H1 (cell line): ENCODE results near the gene TSC22D1. TPM values are rescaled to one million over a fixed set of nuclear protein-coding genes. Genes with fewer than 3 reads are reported as not detected.
A peak's percentile ranks its signal among the peaks of the same experiment; 100 is the strongest.

Experiments used
- CTCF ChIA-PET: fragments of 300-600 bp; sonication (Branson Sonifier 250); formaldehyde crosslinking; loops from one replicate; lab custom pipeline; 2021; ENCODE audit not compliant: partially characterized antibody; lab: Charles Lee
- POLR2A ChIA-PET: fragments of 300-600 bp; sonication (Branson Sonifier 250); formaldehyde crosslinking; loops from one replicate; lab custom pipeline; 2021; ENCODE audit warnings: inconsistent platforms; ENCODE audit not compliant: partially characterized antibody; lab: Charles Lee
- DNase-seq, 2 experiments: peaks; one replicate each; pipeline versions ENCODE4 v3.0.0 to v3.0.0-alpha.2; 2010 to 2022; ENCODE audit warnings: low spot score in 2 of 2, low read depth in 1 of 2, mixed read lengths in 1 of 2
- FAIRE-seq: peaks from 2 replicates; lab custom pipeline; 2011; peaks lifted over from hg19 to GRCh38; lab: Jason Lieb, UNC
- H2AFZ ChIP-seq: 2 replicates; pipeline ENCODE4 v1.8.1; 2012; ENCODE audit warnings: low read length, inconsistent platforms
- H2AK5ac ChIP-seq: 2 replicates; pipeline ENCODE4 v1.6.1; 2013; ENCODE audit warnings: low read depth, low read length
- H2BK120ac ChIP-seq: replicated peaks from 2 replicates; pipeline ENCODE3; 2013; ENCODE audit warnings: low read depth, low read length, inconsistent platforms
- H2BK12ac ChIP-seq: 2 replicates; pipeline ENCODE4 v1.6.1; 2013; ENCODE audit warnings: low read depth, low read length
- H2BK15ac ChIP-seq: 2 replicates; pipeline ENCODE4 v1.6.1; 2013; ENCODE audit warnings: low read length
- H2BK20ac ChIP-seq: 2 replicates; pipeline ENCODE4 v1.6.1; 2013; ENCODE audit warnings: low read length
- H2BK5ac ChIP-seq: 2 replicates; pipeline ENCODE4 v1.6.1; 2013; ENCODE audit warnings: low read depth, low read length
- H3K14ac ChIP-seq: 2 replicates; pipeline ENCODE4 v1.6.1; 2013; ENCODE audit warnings: inconsistent platforms; ENCODE audit not compliant: insufficient read length
- H3K18ac ChIP-seq: 2 replicates; pipeline ENCODE4 v1.6.1; 2013; ENCODE audit warnings: low read length; ENCODE audit errors: extremely low read depth
- H3K23ac ChIP-seq: 2 replicates; pipeline ENCODE4 v1.6.1; 2013; ENCODE audit warnings: inconsistent platforms; ENCODE audit not compliant: insufficient read length
- H3K23me2 ChIP-seq: 2 replicates; pipeline ENCODE4 v1.6.1; 2013; ENCODE audit warnings: low read depth, low read length
- H3K27ac ChIP-seq: 2 replicates; pipeline ENCODE4 v1.6.1; 2011; ENCODE audit warnings: low read depth, low read length, inconsistent platforms
- H3K27me3 ChIP-seq, 4 experiments: replicated peaks in 1 of 4; 1 replicate in 1 of 4; 2 replicates in 3 of 4; pipeline versions ENCODE4 v1.6.1 to v1.8.1; 2011 to 2013; ENCODE audit warnings: low read length in 3 of 4, mild to moderate bottlenecking in 3 of 4, inconsistent platforms in 2 of 4, mixed read lengths in 2 of 4, moderate library complexity in 1 of 4; ENCODE audit not compliant: control insufficient read depth in 3 of 4, insufficient read depth in 3 of 4; ENCODE audit errors: extremely low read depth in 1 of 4
- H3K36me3 ChIP-seq, 4 experiments: 2 replicates each; pipeline versions ENCODE4 v1.6.1 to v1.8.1; 2011 to 2013; ENCODE audit warnings: mild to moderate bottlenecking in 4 of 4, low read length in 3 of 4, moderate library complexity in 2 of 4, control low read depth in 1 of 4, inconsistent platforms in 1 of 4; ENCODE audit not compliant: insufficient read depth in 4 of 4, control insufficient read depth in 2 of 4
- H3K4ac ChIP-seq: replicated peaks from 2 replicates; pipeline ENCODE3; 2013; ENCODE audit warnings: low read length, low read depth, mixed read lengths, inconsistent platforms; ENCODE audit not compliant: insufficient read length
- H3K4me1 ChIP-seq, 4 experiments: replicated peaks in 1 of 4; 1 replicate in 1 of 4; 2 replicates in 3 of 4; pipeline versions ENCODE4 v1.6.1 to v1.8.1; 2011 to 2013; ENCODE audit warnings: low read length in 3 of 4, inconsistent platforms in 2 of 4, mixed read lengths in 1 of 4; ENCODE audit not compliant: insufficient read depth in 4 of 4, control insufficient read depth in 3 of 4
- H3K4me2 ChIP-seq, 2 experiments: 2 replicates each; pipeline versions ENCODE4 v1.6.1 to v1.8.1; 2011 to 2013; ENCODE audit warnings: low read depth in 2 of 2, low read length in 2 of 2, control low read depth in 1 of 2, inconsistent platforms in 1 of 2, mild to moderate bottlenecking in 1 of 2; ENCODE audit not compliant: insufficient read depth in 1 of 2
- H3K4me3 ChIP-seq, 4 experiments: fragments of 200-600, 300-600 bp in 1 of 4; sonication (generic), shearing (Covaris generic), sonication (Bioruptor Twin) in 1 of 4; 2 replicates each; pipeline versions ENCODE4 v1.5.1 to v1.8.1; 2011 to 2016; ENCODE audit warnings: low read length in 4 of 4, low read depth in 3 of 4, control low read depth in 2 of 4, inconsistent platforms in 2 of 4, mild to moderate bottlenecking in 2 of 4, mixed read lengths in 1 of 4, moderate library complexity in 1 of 4; ENCODE audit not compliant: insufficient read depth in 2 of 4; ENCODE audit errors: extremely low read depth in 1 of 4
- H3K56ac ChIP-seq: replicated peaks from 2 replicates; pipeline ENCODE3; 2013; ENCODE audit warnings: low read depth, mild to moderate bottlenecking, mixed read lengths, low read length, inconsistent platforms; ENCODE audit not compliant: insufficient read length
- H3K79me1 ChIP-seq: 2 replicates; pipeline ENCODE4 v1.6.1; 2013; ENCODE audit warnings: low read depth, low read length, control low read depth
- H3K79me2 ChIP-seq, 2 experiments: 2 replicates each; pipeline versions ENCODE4 v1.6.1 to v1.8.1; 2012 to 2013; ENCODE audit warnings: low read length in 2 of 2, mild to moderate bottlenecking in 2 of 2, inconsistent platforms in 1 of 2; ENCODE audit not compliant: insufficient read depth in 2 of 2, control insufficient read depth in 1 of 2
- H3K9ac ChIP-seq, 4 experiments: replicated peaks in 1 of 4; 1 replicate in 1 of 4; 2 replicates in 3 of 4; pipeline versions ENCODE4 v1.6.1 to v1.8.1; 2011 to 2013; ENCODE audit warnings: low read depth in 3 of 4, low read length in 3 of 4, control low read depth in 2 of 4, mild to moderate bottlenecking in 2 of 4, moderate library complexity in 2 of 4, inconsistent platforms in 1 of 4; ENCODE audit errors: extremely low read depth in 1 of 4
- H3K9me3 ChIP-seq, 2 experiments: 2 replicates each; pipeline versions ENCODE4 v1.6.1 to v1.8.1; 2012 to 2013; ENCODE audit warnings: mild to moderate bottlenecking in 2 of 2, moderate library complexity in 2 of 2, control low read depth in 1 of 2, inconsistent platforms in 1 of 2, low read depth in 1 of 2, low read length in 1 of 2, mixed read lengths in 1 of 2; ENCODE audit not compliant: insufficient read depth in 2 of 2
- H4K20me1 ChIP-seq, 2 experiments: replicated peaks in 1 of 2; 2 replicates each; pipeline versions ENCODE3 to v1.8.1; 2011 to 2013; ENCODE audit warnings: inconsistent platforms in 2 of 2, low read length in 2 of 2, mild to moderate bottlenecking in 1 of 2; ENCODE audit not compliant: insufficient read depth in 2 of 2, control insufficient read depth in 1 of 2
- H4K5ac ChIP-seq: 2 replicates; pipeline ENCODE4 v1.6.1; 2013; ENCODE audit warnings: low read length, low read depth, mixed read lengths, inconsistent platforms; ENCODE audit not compliant: insufficient read length
- H4K8ac ChIP-seq: 2 replicates; pipeline ENCODE4 v1.8.0; 2013; ENCODE audit warnings: mild to moderate bottlenecking, moderate library complexity, low read length, inconsistent platforms; ENCODE audit not compliant: insufficient read depth; ENCODE audit errors: extremely low read depth
- H4K91ac ChIP-seq: replicated peaks from 2 replicates; pipeline ENCODE3; 2013; ENCODE audit warnings: low read length, mixed read lengths, inconsistent platforms; ENCODE audit not compliant: insufficient read length
- ATF3 ChIP-seq: IDR thresholded peaks from 2 replicates; pipeline ENCODE4 v1.6.1; 2011; ENCODE audit warnings: low read depth, mild to moderate bottlenecking, low read length; ENCODE audit not compliant: insufficient read depth
- CBX8 ChIP-seq: fragments of 300-800, 300-1000 bp; sonication (generic); IDR thresholded peaks from 2 replicates; pipeline ENCODE4 v1.7.1; 2016; ENCODE audit warnings: low read depth, low read length, borderline replicate concordance
- CTBP2 ChIP-seq: IDR thresholded peaks from 2 replicates; pipeline ENCODE4 v1.7.0; 2011; ENCODE audit warnings: borderline replicate concordance, mild to moderate bottlenecking, moderate library complexity, mixed read lengths, low read length; ENCODE audit not compliant: insufficient read depth, insufficient read length
- KDM4A ChIP-seq: IDR thresholded peaks from one replicate; pipeline ENCODE4 v1.7.1; 2012; ENCODE audit warnings: low read depth, mild to moderate bottlenecking, moderate library complexity, low read length, inconsistent platforms; ENCODE audit not compliant: severe bottlenecking
- KDM5A ChIP-seq: fragments of 200-600 bp; IDR thresholded peaks from 2 replicates; pipeline ENCODE4 v1.7.1; 2012; ENCODE audit warnings: mild to moderate bottlenecking, low read length, inconsistent platforms, mixed read lengths
- RNF2 ChIP-seq: fragments of 200-900, 300-1000 bp; sonication (generic); IDR thresholded peaks from 2 replicates; pipeline ENCODE4 v1.7.1; 2016; ENCODE audit warnings: borderline replicate concordance, low read depth, mild to moderate bottlenecking, antibody characterized with exemption, low read length; ENCODE audit not compliant: poor library complexity, severe bottlenecking; ENCODE audit errors: missing control alignments
- SIX5 ChIP-seq: IDR thresholded peaks from 2 replicates; pipeline ENCODE4 v1.6.1; 2011; ENCODE audit warnings: mild to moderate bottlenecking, low read depth, low read length
- SRF ChIP-seq: IDR thresholded peaks from 2 replicates; pipeline ENCODE4 v1.6.1; 2011; ENCODE audit warnings: mild to moderate bottlenecking, low read depth, low read length, moderate library complexity
- TAF7 ChIP-seq: optimal IDR thresholded peaks from 2 replicates; pipeline ENCODE3; 2011; ENCODE audit warnings: low read depth, mild to moderate bottlenecking, inconsistent platforms, low read length, moderate library complexity, borderline replicate concordance
- TBP ChIP-seq: IDR thresholded peaks from 2 replicates; pipeline ENCODE4 v1.6.1; 2011; ENCODE audit warnings: low read depth, low read length, improper control_type of control experiment
- WGBS, 2 experiments: shearing (Covaris generic) in 1 of 2; methylation state at CpG; one replicate each; pipeline versions ENCODE4 v1.1.6 to v1.1.7; 2013 to 2015; ENCODE audit warnings: low lambda C conversion rate in 2 of 2, mixed read lengths in 2 of 2, inconsistent platforms in 1 of 2, low coverage in 1 of 2, missing lambda C conversion rate in 1 of 2; ENCODE audit not compliant: insufficient replicate concordance in 2 of 2, insufficient coverage in 1 of 2, insufficient read length in 1 of 2; ENCODE audit errors: extremely low coverage in 1 of 2, missing lambda C conversion rate in 1 of 2; 5-methylcytosine and 5-hydroxymethylcytosine counted together
- polyA plus RNA-seq, 7 experiments: library from polyadenylated mRNA; depleted of rRNA in 3 of 7; stranded (reverse) in 5 of 7; unstranded in 2 of 7; fragments of >200 nt in 5 of 7; fragments of 200-250 nt in 2 of 7; gene quantifications; 1 replicate in 5 of 7; 2 replicates in 1 of 7; 4 replicates in 1 of 7; pipeline versions ENCODE4 v1.2.1 to v1.2.3, GENCODE V29; 2011 to 2013; ENCODE audit warnings: missing spikeins in 2 of 7, mixed read lengths in 2 of 7
- total RNA-seq: library from RNA; stranded (reverse); fragmentation: NEBNext Ultra II Directional; extraction: Animal tissue kit (Norgen Biotek cat#: 25700); gene quantifications from 2 replicates; pipeline ENCODE4 v1.2.1, GENCODE V29; 2021
- TF ChIP-seq, protein P1 (sequence below): IDR thresholded peaks from 2 replicates; pipeline ENCODE4 v1.6.1; 2012; ENCODE audit warnings: inconsistent platforms

The TSC22D1 gene
- total and polyA plus RNA-seq, 2 of the 8 experiments (the other 6 are each of a cell fraction or from before 2014, with no cell fraction given) = 52.6 to 80.9 TPM

- Histone ChIP-seq H3K4me3 (peak overlapping the region; percentile 77 to 96 (median 92)), H3K79me1 (peaks cover 6% of the 10 kb centered on the region), H3K4me1 (peaks cover 17 to 28% (median 20%) of the 10 kb centered on the region in 4 experiments; a peak in 6 of 7 replicates), H3K18ac (peak overlapping the region; percentile 29), H2BK120ac (no peak overlapping the region), H2BK20ac (no peak overlapping the region), H3K4me2 (peak overlapping the region; percentile 80 to 83), H3K27ac (no peak overlapping the region), H4K20me1 (peaks cover 9 to 18% of the 10 kb centered on the region in 2 experiments), H3K9me3 (no peaks in the 10 kb centered on the region), H3K36me3 (peaks cover 0 to 25% (median 1%) of the 10 kb centered on the region in 4 experiments; a peak in 3 of 8 replicates), H3K56ac (no peak overlapping the region), H3K23ac (no peak overlapping the region), H2BK12ac (no peak overlapping the region), H4K91ac (peak overlapping the region; percentile 59), H4K5ac (no peak overlapping the region), H2BK15ac (peak overlapping the region; percentile 34; the same call in 1 of the 2 replicates), H3K79me2 (peaks cover 17 to 62% of the 10 kb centered on the region in 2 experiments; a peak in 3 of 4 replicates), H3K23me2 (peaks cover 23% of the 10 kb centered on the region; the same call in 1 of the 2 replicates), H2AFZ (no peak overlapping the region), H2AK5ac (no peak overlapping the region; the same call in 1 of the 2 replicates), H3K9ac (peak overlapping the region in 1 of 4 experiments; percentile 85; a peak in 2 of 7 replicates), H4K8ac (no peak overlapping the region; the same call in 1 of the 2 replicates), H3K27me3 (no peaks in the 10 kb centered on the region), H3K14ac (no peak overlapping the region), H2BK5ac (peak overlapping the region; percentile 41; the same call in 1 of the 2 replicates), H3K4ac (peak overlapping the region; percentile 32)
- 100% methylated on average over 1 of the region's 1 CpG; no CpG with 5 or more reads in 1 of the 2 experiments for whole genome bisulfite sequencing, 2 experiments
- DNase-seq (no peak), FAIRE-seq (no peak)
- CTCF ChIA-PET = interaction anchor here (0.8 to 1.9 kb wide), 9 partner anchors 9 to 92 kb away, joined by 3 to 6 read pairs (median 4); no protein-coding TSS in a partner anchor
- POLR2A ChIA-PET = interaction anchor here (1.7 to 1.9 kb wide), 3 partner anchors 9 to 90 kb away, joined by 3 to 7 read pairs (median 5); no protein-coding TSS in a partner anchor
- no peak for TF ChIP-seq CTBP2
- no peak for TF ChIP-seq SRF
- no peak for TF ChIP-seq KDM5A
- TF ChIP-seq TBP = no peak
- TF ChIP-seq SIX5 = no peak
- no peak for TF ChIP-seq TAF7
- no peak for TF ChIP-seq ATF3
- TF ChIP-seq, protein P1, sequence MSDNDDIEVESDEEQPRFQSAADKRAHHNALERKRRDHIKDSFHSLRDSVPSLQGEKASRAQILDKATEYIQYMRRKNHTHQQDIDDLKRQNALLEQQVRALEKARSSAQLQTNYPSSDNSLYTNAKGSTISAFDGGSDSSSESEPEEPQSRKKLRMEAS = no peak
- TF ChIP-seq CBX8 = no peak
- no peak for TF ChIP-seq KDM4A
- TF ChIP-seq RNF2 = no peak
Observed at GRCh38 chr13:44575035-44575434, 1.1 kb downstream of the TSC22D1 start.
